HepG2 (cell line): ENCODE measurements around the gene PARN. TPM values are rescaled to one million over a fixed set of nuclear protein-coding genes. Genes with fewer than 3 reads are reported as not detected.

Experiments used
- ARHGAP35 ChIP-seq: sonication (generic); formaldehyde crosslinking; IDR thresholded peaks from 2 replicates; pipeline ENCODE4 v1.9.0; 2022; ENCODE audit warnings: mild to moderate bottlenecking, inconsistent platforms, moderate library complexity, missing genetic modification reagents, borderline replicate concordance
- ATF5 ChIP-seq: sonication (generic); formaldehyde crosslinking; IDR thresholded peaks from 2 replicates; pipeline ENCODE4 v1.4.0; 2020; ENCODE audit warnings: mild to moderate bottlenecking, low read depth, missing genetic modification reagents
- IKZF4 ChIP-seq: sonication (generic); formaldehyde crosslinking; IDR thresholded peaks from 2 replicates; pipeline ENCODE4 v1.5.1; 2020; ENCODE audit warnings: borderline replicate concordance, mild to moderate bottlenecking, low read depth, missing genetic modification reagents; ENCODE audit errors: not compliant biosample characterization
- NFKBIZ ChIP-seq: IDR thresholded peaks from 2 replicates; pipeline ENCODE4 v1.6.1; 2018; ENCODE audit warnings: missing genetic modification reagents, missing compliant biosample characterization
- PCBP1 ChIP-seq: fragments of 200-400 bp; formaldehyde crosslinking; IDR thresholded peaks from 2 replicates; pipeline ENCODE4 v1.6.1; 2017; ENCODE audit warnings: mild to moderate bottlenecking, low read depth, low read length, borderline replicate concordance
- RERE ChIP-seq: IDR thresholded peaks from 2 replicates; pipeline ENCODE4 v1.6.1; 2016; ENCODE audit warnings: low read depth, missing genetic modification reagents, missing compliant biosample characterization
- XBP1 ChIP-seq: sonication (generic); formaldehyde crosslinking; IDR thresholded peaks from 2 replicates; pipeline ENCODE4 v1.5.0; 2020; ENCODE audit warnings: missing genetic modification reagents
- ZBTB34 ChIP-seq: sonication (generic); formaldehyde crosslinking; IDR thresholded peaks from 2 replicates; pipeline ENCODE4 v1.8.0; 2022; ENCODE audit warnings: mild to moderate bottlenecking, missing genetic modification reagents
- ZBTB43 ChIP-seq: sonication (generic); formaldehyde crosslinking; conservative IDR thresholded peaks from 2 replicates; pipeline ENCODE4 v1.4.0; 2020; ENCODE audit warnings: missing genetic modification reagents
- ZNF260 ChIP-seq: sonication (generic); formaldehyde crosslinking; IDR thresholded peaks from 2 replicates; pipeline ENCODE4 v1.4.0; 2020; ENCODE audit warnings: missing genetic modification reagents, low read depth, mild to moderate bottlenecking, borderline replicate concordance
- ZNF543 ChIP-seq: sonication (generic); formaldehyde crosslinking; IDR thresholded peaks from 2 replicates; pipeline ENCODE4 v1.4.0; 2020; ENCODE audit warnings: mild to moderate bottlenecking, missing genetic modification reagents
- ZNF558 ChIP-seq: sonication (generic); formaldehyde crosslinking; IDR thresholded peaks from 2 replicates; pipeline ENCODE4 v1.9.0; 2022; ENCODE audit warnings: mild to moderate bottlenecking, missing genetic modification reagents, borderline replicate concordance
- ZNF605 ChIP-seq: sonication (generic); formaldehyde crosslinking; IDR thresholded peaks from 2 replicates; pipeline ENCODE4 v1.8.0; 2022; ENCODE audit warnings: mild to moderate bottlenecking, missing genetic modification reagents
- ZNF704 ChIP-seq: sonication (generic); formaldehyde crosslinking; IDR thresholded peaks from 2 replicates; pipeline ENCODE4 v1.8.1; 2023; ENCODE audit warnings: mild to moderate bottlenecking, inconsistent platforms, moderate library complexity, missing genetic modification reagents, borderline replicate concordance
- ZSCAN21 ChIP-seq: sonication (generic); formaldehyde crosslinking; IDR thresholded peaks from 2 replicates; pipeline ENCODE4 v1.8.0; 2022; ENCODE audit warnings: mild to moderate bottlenecking, missing genetic modification reagents, moderate library complexity, borderline replicate concordance
- polyA plus RNA-seq, 8 experiments: library from polyadenylated mRNA; depleted of rRNA in 3 of 8; stranded (reverse) in 7 of 8; unstranded in 1 of 8; fragments of >200 nt; fragmentation: Illumina TruSeq in 4 of 8; extraction: Trizol in 4 of 8; gene quantifications; 2 replicates each; pipeline versions ENCODE4 v1.2.1 to v1.2.3, GENCODE V29; 2011 to 2016; ENCODE audit warnings: low read depth in 4 of 8, missing spikeins in 1 of 8, mixed read lengths in 1 of 8; ENCODE audit not compliant: insufficient read depth in 1 of 8
- total RNA-seq, 5 experiments: library from RNA; depleted of rRNA; stranded (reverse); fragments of >200 nt; fragmentation: Illumina TruSeq; extraction: Trizol; gene quantifications; 2 replicates each; pipeline ENCODE4 v1.2.3, GENCODE V29; 2016; ENCODE audit warnings: low read depth in 1 of 5

The PARN gene
- total and polyA plus RNA-seq, 2 of the 13 experiments (the other 11 are each of a cell fraction or from before 2014, with no cell fraction given): 13.3 to 47.6 TPM

GRCh38 chr16:14632693-14633569, 2.9 kb upstream of the PARN start, which contains the start of gene BFAR (continued):
- TF ChIP-seq NFKBIZ: no peak; the same call in none of the 2 replicates
- no peak for TF ChIP-seq ARHGAP35 (CRISPR knock-in tag)
- TF ChIP-seq ZNF543 (CRISPR knock-in tag): no peak
- TF ChIP-seq ZNF704 (CRISPR knock-in tag): peak; percentile 62; the same call in 1 of the 2 replicates
- 0 out of 2 replicates have a peak, but pooled peaks have one; percentile 14 for TF ChIP-seq ZNF260 (CRISPR knock-in tag)
- TF ChIP-seq ZNF605 (CRISPR knock-in tag): peak; percentile 94
- TF ChIP-seq ZSCAN21 (CRISPR knock-in tag): peak; percentile 95; the same call in 1 of the 2 replicates
- TF ChIP-seq XBP1: no peak
- TF ChIP-seq ZBTB43 (CRISPR knock-in tag): peak; percentile 39
- peak; percentile 39; the same call in 1 of the 2 replicates for TF ChIP-seq RERE (CRISPR knock-in tag)
- TF ChIP-seq ATF5 (CRISPR knock-in tag): peak; percentile 51; the same call in 1 of the 2 replicates
- TF ChIP-seq ZNF558 (CRISPR knock-in tag): peak; percentile 86
- peak; percentile 48 for TF ChIP-seq IKZF4 (CRISPR knock-in tag)
- TF ChIP-seq ZBTB34 (CRISPR knock-in tag): peak; percentile 18; the same call in 1 of the 2 replicates
- peak; percentile 57; the same call in 1 of the 2 replicates for TF ChIP-seq PCBP1
